BLaER1 treated with 17β-estradiol and CSF1 and Interleukin-3, amounts not matched to agents 10 nM and 100 nM (cell line): Measurements from ENCODE around the gene MB21D2.

Experiments
- H3K27ac ChIP-seq, 11 experiments: shearing (Covaris generic); formaldehyde crosslinking; 2 replicates each; pipeline ENCODE4 v1.8.1; 2022
- H3K27me3 ChIP-seq, 11 experiments: shearing (Covaris generic); formaldehyde crosslinking; 2 replicates each; pipeline ENCODE4 v1.8.1; 2022
- H3K36me3 ChIP-seq, 11 experiments: shearing (Covaris generic); formaldehyde crosslinking; 2 replicates each; pipeline ENCODE4 v1.8.1; 2022
- H3K4me1 ChIP-seq, 10 experiments: shearing (Covaris generic); formaldehyde crosslinking; 2 replicates each; pipeline ENCODE4 v1.8.1; 2022
- H3K4me2 ChIP-seq, 11 experiments: shearing (Covaris generic); formaldehyde crosslinking; 2 replicates each; pipeline ENCODE4 v1.8.1; 2022
- H3K4me3 ChIP-seq, 10 experiments: shearing (Covaris generic); formaldehyde crosslinking; 2 replicates each; pipeline ENCODE4 v1.8.1; 2022
- H3K9ac ChIP-seq, 11 experiments: shearing (Covaris generic); formaldehyde crosslinking; 2 replicates each; pipeline ENCODE4 v1.8.1; 2022
- H3K9me3 ChIP-seq, 11 experiments: shearing (Covaris generic); formaldehyde crosslinking; replicated peaks in 1 of 11; 2 replicates each; pipeline ENCODE4 v1.8.1; 2022
- H4K20me1 ChIP-seq, 11 experiments: shearing (Covaris generic); formaldehyde crosslinking; 2 replicates each; pipeline ENCODE4 v1.8.1; 2022
- Cebpa-rat ChIP-seq, 11 experiments: shearing (Covaris generic); IDR thresholded peaks; 2 replicates each; pipeline ENCODE4 v1.8.1; 2022

MB21D2 gene

GRCh38 chr3:192915722-192916121, 1.9 kb downstream of the MB21D2 start:
- Histone ChIP-seq H3K4me3 (no peak overlapping the region), H3K9ac (no peak overlapping the region), H3K4me2 (no peak overlapping the region), H3K9me3 (peaks cover 7 to 20% (median 13%) of the 10 kb centered on the region in 11 experiments; a peak in 13 of 22 replicates), H4K20me1 (no peaks in the 10 kb centered on the region), H3K36me3 (no peaks in the 10 kb centered on the region), H3K4me1 (peaks cover 0 to 12% (median 0%) of the 10 kb centered on the region in 10 experiments; a peak in 4 of 20 replicates), H3K27ac (no peak overlapping the region), H3K27me3 (no peaks in the 10 kb centered on the region)
- no peak for TF ChIP-seq Cebpa-rat (IDR thresholded peaks at IDR 0.05)

GRCh38 chr3:192915304-192915703, 2.4 kb downstream of the MB21D2 start:
- Histone ChIP-seq H3K4me1 (peaks cover 0 to 10% (median 0%) of the 10 kb centered on the region in 10 experiments; a peak in 4 of 20 replicates), H4K20me1 (no peaks in the 10 kb centered on the region), H3K27me3 (no peaks in the 10 kb centered on the region), H3K4me2 (no peak overlapping the region), H3K9me3 (peaks cover 7 to 20% (median 13%) of the 10 kb centered on the region in 11 experiments; a peak in 13 of 22 replicates), H3K4me3 (no peak overlapping the region), H3K27ac (no peak overlapping the region), H3K36me3 (no peaks in the 10 kb centered on the region), H3K9ac (no peak overlapping the region)
- TF ChIP-seq Cebpa-rat (IDR thresholded peaks at IDR 0.05) = no peak

DNA sequence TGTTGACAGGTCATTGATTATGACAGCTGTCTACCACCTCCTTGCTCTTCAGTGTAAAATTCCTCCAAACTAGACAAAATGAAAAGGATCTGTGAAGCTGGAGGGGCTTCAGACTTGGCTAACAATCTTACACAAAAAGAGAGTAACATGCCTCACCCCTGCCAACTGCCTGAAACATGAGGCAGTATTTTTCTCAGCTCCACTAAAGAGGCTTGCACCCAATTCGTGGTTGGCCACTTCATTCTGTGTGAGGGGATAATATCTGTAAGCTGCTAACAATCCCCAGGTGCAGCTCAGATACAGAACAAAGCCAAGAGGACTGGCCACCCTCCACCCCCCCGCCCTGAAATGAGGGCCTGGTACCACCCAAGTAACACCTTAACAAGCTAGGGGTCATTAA, 2.8 kb downstream of the MB21D2 start:
- Histone ChIP-seq H4K20me1 (no peaks in the 10 kb centered on the region), H3K27ac (no peak overlapping the region), H3K4me2 (no peak overlapping the region), H3K36me3 (no peaks in the 10 kb centered on the region), H3K9me3 (peaks cover 7 to 20% (median 13%) of the 10 kb centered on the region in 11 experiments; a peak in 13 of 22 replicates), H3K4me1 (peaks cover 0 to 5% (median 0%) of the 10 kb centered on the region in 10 experiments; a peak in 3 of 20 replicates), H3K9ac (no peak overlapping the region), H3K27me3 (no peaks in the 10 kb centered on the region), H3K4me3 (no peak overlapping the region)
- TF ChIP-seq Cebpa-rat (IDR thresholded peaks at IDR 0.05) = no peak

DNA sequence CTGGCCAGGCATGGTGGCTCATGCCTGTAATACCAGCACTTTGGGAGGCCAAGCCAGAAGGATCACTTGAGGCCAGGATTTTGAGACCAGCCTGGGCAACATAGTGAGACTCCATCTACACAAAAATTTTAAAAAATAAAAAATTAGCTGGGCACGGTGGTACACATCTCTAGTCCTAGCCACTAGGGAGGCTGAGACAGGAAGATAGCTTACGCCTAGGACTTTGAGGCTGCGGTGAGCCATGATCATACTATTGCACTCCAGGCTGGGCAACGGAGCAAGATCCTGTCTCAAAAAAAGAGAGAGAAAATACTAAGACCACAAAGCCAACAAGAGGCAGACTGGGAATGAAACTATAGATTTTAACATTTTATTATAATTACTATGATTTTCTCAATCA, 4.1 kb downstream of the MB21D2 start:
- Histone ChIP-seq H3K27ac (no peak overlapping the region), H3K4me2 (no peak overlapping the region)
- no peak for TF ChIP-seq Cebpa-rat (IDR thresholded peaks at IDR 0.05)

DNA sequence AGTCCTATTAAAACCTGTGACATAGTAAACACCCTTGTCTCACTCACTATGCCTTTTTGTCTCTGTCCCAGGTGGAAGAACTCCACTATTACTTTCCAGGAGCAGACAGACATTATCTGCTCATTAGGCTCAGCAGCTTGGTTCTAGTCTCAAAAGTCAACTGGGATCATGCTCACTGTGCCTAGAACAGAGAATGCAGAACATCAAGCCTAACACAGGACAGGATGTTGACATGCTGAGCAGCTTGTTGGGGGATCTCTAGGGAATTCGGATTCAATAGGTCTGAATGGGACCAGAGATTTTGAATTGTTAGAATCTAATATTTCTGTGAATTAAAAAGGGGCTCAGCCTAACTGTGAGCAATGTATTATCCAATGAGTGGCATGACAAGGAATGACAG, 6.4 kb downstream of the MB21D2 start:
- no peak for TF ChIP-seq Cebpa-rat (IDR thresholded peaks at IDR 0.05)
- Histone ChIP-seq H3K36me3 (no peaks in the 10 kb centered on the region), H3K9ac (no peak overlapping the region), H3K27ac (no peak overlapping the region), H3K4me1 (no peaks in the 10 kb centered on the region), H3K4me2 (no peak overlapping the region), H3K9me3 (peaks cover 0 to 2% (median 0%) of the 10 kb centered on the region in 11 experiments; a peak in 1 of 22 replicates), H4K20me1 (no peaks in the 10 kb centered on the region), H3K27me3 (no peaks in the 10 kb centered on the region), H3K4me3 (no peak overlapping the region)

More for the DNA sequence above, 4.1 kb downstream of the MB21D2 start:
- Histone ChIP-seq H3K4me3 (no peak overlapping the region), H3K9me3 (peaks cover 7 to 20% (median 13%) of the 10 kb centered on the region in 11 experiments; a peak in 13 of 22 replicates), H4K20me1 (no peaks in the 10 kb centered on the region), H3K27me3 (no peaks in the 10 kb centered on the region), H3K9ac (no peak overlapping the region), H3K36me3 (no peaks in the 10 kb centered on the region), H3K4me1 (no peaks in the 10 kb centered on the region)

- H3K27ac ChIP-seq = no peak overlapping the region
- TF ChIP-seq Cebpa-rat (IDR thresholded peaks at IDR 0.05) = no peak
- no peaks in the 10 kb centered on the region for H3K4me1 ChIP-seq
Measured at GRCh38 chr3:192907784-192908183, 9.9 kb downstream of the MB21D2 start.

GRCh38 chr3:192906940-192907339, 10.7 kb downstream of the MB21D2 start:
- H3K27ac ChIP-seq = no peak overlapping the region
- H3K36me3 ChIP-seq = no peaks in the 10 kb centered on the region
- no peaks in the 10 kb centered on the region for H3K27me3 ChIP-seq
- H3K4me1 ChIP-seq = no peaks in the 10 kb centered on the region
- no peak for TF ChIP-seq Cebpa-rat (IDR thresholded peaks at IDR 0.05)
- H3K4me2 ChIP-seq = no peak overlapping the region
- H4K20me1 ChIP-seq = no peaks in the 10 kb centered on the region
- H3K9me3 ChIP-seq = peaks cover 0 to 4% (median 0%) of the 10 kb centered on the region in 11 experiments; a peak in 2 of 22 replicates
- H3K4me3 ChIP-seq = no peak overlapping the region
- H3K9ac ChIP-seq = no peak overlapping the region

More at GRCh38 chr3:192907784-192908183, 9.9 kb downstream of the MB21D2 start:
- H3K4me2 ChIP-seq = no peak overlapping the region
- H3K9ac ChIP-seq = no peak overlapping the region
- H3K9me3 ChIP-seq = peaks cover 0 to 4% (median 0%) of the 10 kb centered on the region in 11 experiments; a peak in 2 of 22 replicates
- no peaks in the 10 kb centered on the region for H3K27me3 ChIP-seq
- H3K4me3 ChIP-seq = no peak overlapping the region
- no peaks in the 10 kb centered on the region for H4K20me1 ChIP-seq
- no peaks in the 10 kb centered on the region for H3K36me3 ChIP-seq

- TF ChIP-seq Cebpa-rat (IDR thresholded peaks at IDR 0.05) = no peak
- peaks cover 0 to 4% (median 0%) of the 10 kb centered on the region in 11 experiments; a peak in 2 of 22 replicates for H3K9me3 ChIP-seq
- H3K4me1 ChIP-seq = no peaks in the 10 kb centered on the region
- H4K20me1 ChIP-seq = no peaks in the 10 kb centered on the region
- H3K4me3 ChIP-seq = no peak overlapping the region
- no peak overlapping the region for H3K9ac ChIP-seq
- no peaks in the 10 kb centered on the region for H3K36me3 ChIP-seq
- no peak overlapping the region for H3K27ac ChIP-seq
- H3K27me3 ChIP-seq = no peaks in the 10 kb centered on the region
- no peak overlapping the region for H3K4me2 ChIP-seq
Measured at GRCh38 chr3:192905980-192906678, 11.5 kb downstream of the MB21D2 start.

DNA sequence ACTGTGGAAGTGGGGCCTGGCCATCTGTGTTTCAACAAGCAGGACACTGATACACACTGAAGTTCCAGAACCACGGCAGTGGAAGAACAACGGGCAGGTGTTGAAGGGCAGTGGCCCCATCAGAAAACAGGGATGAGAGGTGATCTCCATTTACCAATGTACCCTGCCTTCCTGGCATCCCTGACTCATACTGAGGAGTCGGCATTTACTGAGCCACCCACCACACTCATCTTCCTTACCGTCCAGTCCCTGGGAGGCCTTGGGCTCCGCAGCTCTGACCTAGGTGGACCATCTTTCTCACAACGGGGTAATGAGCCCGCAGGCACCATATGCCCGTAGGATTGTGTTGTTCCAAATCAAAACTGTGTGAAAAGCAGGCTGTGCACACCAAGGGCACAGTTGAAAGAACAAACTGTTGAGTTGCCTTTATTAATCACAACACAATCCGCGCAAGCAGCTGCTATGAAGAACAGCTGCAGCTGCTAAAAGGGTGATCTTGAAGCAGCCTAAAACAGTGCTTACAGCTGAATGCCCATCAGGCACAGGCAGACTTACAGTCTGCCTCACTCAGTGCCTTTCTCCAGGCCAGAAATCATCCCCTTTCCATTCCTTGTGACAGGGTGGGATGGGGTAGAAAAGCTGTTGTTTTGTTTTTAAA, 12.9 kb downstream of the MB21D2 start:
- Histone ChIP-seq H3K27me3 (no peaks in the 10 kb centered on the region), H3K4me3 (no peak overlapping the region), H3K9me3 (peaks cover 0 to 4% (median 0%) of the 10 kb centered on the region in 11 experiments; a peak in 2 of 22 replicates), H4K20me1 (no peaks in the 10 kb centered on the region), H3K4me2 (no peak overlapping the region), H3K27ac (no peak overlapping the region), H3K9ac (no peak overlapping the region), H3K4me1 (peaks cover 0 to 2% (median 0%) of the 10 kb centered on the region in 10 experiments; a peak in 3 of 20 replicates), H3K36me3 (no peaks in the 10 kb centered on the region)
- TF ChIP-seq Cebpa-rat (IDR thresholded peaks at IDR 0.05) = no peak
